NOMO-1 treated with dmso at 0.1 percent for 144 hours (cell line): ENCODE data around the gene PARD3B.

ENCODE experiments used
- DNase-seq: peaks from one replicate; lab custom pipeline; 2025; ENCODE audit not compliant: unreplicated experiment; lab: John Stamatoyannopoulos, UW

Gene PARD3B

DNA sequence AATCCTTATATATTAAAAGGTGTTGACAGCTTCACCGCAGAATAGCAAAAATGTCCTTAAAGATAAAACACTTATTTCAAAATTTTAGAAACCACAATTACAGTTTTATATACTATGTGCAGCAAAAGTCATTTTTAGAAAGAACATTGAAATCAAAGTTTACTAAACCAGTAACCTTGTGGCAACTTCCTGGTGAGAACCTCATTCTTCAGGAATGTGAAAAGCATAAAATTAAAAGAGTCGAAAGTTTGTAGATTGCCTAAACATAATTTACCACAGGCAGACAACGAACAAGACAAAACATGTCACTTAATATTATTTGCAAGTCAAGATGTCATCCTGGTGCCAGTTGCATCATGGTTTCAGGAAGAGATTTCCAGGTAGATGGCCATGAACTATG, 1028.7 kb downstream of the PARD3B start:
- DNase-seq: no peak

DNA sequence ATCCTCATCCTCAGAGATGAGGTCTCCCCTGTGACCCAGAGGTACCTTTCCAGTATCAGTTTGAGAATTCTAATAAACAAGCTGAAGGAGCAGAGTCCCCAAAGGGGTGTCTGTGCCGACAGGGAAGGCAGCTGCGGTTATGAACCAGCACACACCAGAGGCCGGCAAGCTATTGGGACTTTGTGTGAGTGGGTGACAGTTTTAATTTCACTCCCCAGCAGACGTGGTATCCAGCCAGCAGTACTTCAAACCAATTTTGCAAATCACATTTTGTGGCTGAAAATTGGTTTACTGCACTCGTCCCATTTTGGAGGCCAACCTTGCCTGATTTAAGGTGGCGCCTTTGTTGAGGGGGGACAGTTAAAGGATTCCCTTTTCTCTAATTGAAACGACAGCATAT, 1034.1 kb downstream of the PARD3B start:
- no peak for DNase-seq

DNA sequence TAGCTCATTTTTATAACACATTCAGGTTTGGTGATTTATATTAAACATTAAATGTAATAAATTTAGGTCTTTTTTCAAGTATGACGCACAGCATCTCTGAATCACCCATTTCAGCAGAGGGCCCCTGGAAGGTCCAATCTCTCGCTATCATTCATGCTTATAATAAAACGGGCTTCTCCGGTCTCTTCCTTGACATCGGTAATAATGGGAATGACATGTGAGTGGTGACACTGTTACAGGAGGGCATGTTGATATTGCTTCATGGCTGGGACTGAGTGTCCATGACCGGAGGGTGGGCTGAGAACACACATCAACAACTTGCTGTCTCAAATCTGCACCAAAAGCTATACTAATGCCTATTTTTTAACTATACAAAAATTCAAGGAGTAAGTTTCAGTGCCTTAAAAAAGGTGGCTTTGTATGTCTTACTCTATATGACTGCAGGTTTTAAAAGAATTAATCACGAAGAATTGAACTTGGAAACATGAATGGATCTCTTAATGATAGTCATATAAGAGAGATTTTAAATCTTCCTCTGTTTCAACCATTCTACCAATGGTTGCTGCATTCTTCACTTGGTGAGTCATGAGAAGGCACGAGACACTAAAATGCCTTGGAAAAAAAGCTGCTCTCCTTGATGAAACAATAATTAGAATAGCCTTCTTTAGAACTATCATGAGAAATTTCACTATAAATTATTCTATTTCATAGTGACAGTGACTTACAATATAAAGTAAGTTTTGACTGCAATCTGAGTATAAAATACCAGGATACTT, 1035.1 kb downstream of the PARD3B start:
- no peak for DNase-seq

DNA sequence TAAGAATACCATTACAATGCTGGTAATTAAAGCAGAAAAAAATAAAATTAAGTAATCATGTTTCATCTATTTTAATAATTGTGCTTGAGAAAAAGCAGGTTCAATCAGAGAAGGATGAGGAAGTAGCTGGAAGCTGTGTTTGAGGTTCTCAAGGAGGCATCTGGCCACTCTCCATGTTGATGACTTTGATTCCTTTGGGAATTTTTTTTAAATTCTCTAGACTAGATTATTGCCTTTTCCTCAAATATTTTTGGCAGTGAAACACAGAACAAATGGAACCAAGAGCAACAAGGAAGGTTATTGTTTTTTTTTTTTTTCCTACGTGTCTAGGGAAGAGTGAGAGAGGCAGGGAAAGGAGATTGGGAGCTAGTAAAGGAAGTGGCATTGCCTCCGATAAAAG, 1037.1 kb downstream of the PARD3B start:
- no peak for DNase-seq

DNA sequence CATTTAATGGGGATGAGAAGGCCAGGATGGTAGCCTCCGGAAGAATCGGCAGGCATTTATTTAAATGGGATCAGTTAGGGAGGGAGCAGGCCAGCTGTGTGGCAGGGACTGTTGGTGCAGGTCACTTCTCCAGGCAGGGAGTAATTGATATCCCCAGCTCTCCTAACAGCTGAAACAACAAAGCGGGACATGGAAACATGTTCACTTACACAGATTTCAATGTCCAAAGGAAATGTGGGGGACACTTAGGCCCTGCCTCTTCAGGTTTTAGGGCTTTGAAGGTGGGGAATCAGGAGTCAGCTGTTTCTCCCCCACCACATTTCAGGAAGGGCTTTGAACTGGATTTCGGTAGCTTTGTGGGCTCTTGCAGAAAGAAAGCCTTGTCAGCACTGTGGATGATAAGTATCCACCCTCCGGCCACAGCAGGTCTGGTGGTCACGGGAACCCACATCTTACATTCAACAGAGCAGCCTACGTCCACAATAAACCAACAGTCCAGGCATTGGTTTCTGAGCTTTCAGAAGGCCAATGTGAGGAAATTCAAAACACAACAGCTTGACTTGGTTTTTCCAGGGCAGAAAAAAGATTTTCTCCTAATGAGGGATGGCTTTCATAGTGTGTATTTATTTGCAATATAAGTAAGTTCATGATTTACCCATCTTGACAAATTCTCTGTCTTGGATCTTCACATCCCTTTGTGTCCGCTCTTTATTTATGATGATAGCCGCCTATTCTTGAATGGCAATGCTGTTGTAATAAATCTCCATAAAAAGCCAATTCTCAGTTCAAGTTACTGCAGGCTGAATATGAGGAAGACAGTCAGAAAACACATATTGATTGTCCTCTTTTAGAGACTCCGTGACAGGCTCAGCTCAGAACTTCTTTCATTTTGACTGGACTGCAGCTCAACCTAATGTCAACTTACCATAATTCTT, 1040.4 kb downstream of the PARD3B start:
- no peak for DNase-seq

DNA sequence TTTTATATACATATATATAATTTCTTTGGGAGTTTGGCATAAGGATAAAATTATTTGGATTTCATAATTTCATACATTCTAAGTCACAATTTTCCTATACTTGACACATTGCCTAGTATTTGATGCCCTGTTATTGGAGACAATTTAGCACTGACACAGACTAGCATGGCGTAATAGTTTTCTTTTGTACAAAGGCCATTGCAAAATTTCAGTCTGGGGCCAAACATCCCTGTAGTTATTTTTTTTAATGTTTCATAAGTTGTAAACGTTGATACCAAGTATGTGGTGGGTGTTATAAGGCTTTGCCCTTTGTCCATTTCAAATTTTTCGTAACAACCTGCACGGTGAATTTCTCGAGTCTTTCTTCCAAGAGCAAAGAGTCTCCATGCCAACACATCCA, 1041.4 kb downstream of the PARD3B start:
- DNase-seq: no peak

DNA sequence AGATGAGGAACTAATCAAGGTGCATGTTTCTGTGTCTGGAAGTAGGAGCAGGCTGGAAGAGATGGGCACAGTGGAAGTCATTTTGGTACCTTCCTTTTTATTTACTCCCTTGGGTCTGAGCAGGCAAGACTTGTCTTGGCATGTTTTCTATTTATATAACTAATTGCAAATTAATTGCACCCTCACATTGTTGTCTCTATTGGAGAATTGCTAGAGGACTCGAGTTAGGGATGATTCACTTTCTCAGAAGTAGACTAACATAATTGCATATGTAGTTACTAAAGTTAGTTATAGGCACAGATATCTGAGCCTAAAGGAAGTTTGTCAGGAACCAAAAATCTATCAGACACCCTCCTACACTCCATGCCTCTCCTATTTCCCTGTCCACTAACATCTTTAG, 1044.2 kb downstream of the PARD3B start:
- no peak for DNase-seq

DNA sequence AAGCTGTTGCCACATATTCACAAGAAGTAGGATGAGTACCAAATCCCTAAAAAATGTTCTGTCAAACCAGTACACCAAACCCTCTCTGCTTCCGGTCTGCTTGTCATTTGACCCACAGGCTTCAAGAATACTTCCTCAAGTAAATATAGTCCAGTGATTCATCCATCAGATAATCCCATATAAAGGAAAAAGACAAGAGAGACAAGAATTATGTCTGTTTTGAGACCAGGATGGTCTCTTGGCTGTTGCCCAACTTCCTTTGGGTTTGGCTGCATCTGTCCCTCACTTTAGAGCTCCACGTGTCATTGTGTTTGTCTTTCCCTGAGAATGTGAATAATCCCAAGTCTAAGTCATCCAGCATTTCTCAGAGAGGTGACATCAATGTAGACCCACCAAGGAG, 1045.5 kb downstream of the PARD3B start:
- DNase-seq: no peak

DNA sequence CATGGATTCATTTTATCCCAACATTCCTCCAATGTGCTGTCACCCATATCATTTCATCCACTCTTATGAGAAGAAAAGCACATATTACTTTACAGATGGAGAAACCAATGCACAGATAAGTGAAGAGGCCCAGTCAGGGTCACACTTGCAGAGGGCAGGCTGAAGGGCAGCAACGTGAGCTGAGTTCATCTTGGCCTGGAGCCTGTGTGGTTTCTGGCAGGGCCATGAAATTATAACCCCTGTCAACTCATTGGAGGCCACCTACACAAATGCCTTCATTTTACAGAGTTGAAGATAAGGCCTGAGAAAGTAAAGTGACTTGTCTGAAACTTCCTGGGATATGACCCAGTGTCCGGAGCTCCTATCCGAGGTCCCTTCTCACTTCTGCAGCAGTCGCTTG, 1048.6 kb downstream of the PARD3B start:
- no peak for DNase-seq

DNA sequence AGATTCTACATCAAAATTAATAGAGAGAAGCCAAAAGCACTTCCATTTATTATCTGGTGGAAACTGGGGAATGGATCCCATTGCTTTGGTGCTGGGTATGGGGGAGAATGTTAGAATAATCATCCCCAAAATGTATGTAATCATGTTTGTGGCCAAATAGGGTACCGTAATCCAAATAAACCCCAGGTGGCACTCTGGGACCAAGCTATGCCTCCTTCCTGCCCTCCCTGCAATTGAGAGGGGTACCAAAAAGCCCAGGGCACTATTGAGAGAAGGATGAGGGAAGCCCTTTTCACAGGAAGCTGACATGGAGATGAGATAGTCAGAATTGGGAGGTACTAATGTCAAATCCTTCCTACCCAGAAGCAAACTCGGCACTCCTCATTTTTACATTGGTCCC, 1051.3 kb downstream of the PARD3B start:
- no peak for DNase-seq

DNA sequence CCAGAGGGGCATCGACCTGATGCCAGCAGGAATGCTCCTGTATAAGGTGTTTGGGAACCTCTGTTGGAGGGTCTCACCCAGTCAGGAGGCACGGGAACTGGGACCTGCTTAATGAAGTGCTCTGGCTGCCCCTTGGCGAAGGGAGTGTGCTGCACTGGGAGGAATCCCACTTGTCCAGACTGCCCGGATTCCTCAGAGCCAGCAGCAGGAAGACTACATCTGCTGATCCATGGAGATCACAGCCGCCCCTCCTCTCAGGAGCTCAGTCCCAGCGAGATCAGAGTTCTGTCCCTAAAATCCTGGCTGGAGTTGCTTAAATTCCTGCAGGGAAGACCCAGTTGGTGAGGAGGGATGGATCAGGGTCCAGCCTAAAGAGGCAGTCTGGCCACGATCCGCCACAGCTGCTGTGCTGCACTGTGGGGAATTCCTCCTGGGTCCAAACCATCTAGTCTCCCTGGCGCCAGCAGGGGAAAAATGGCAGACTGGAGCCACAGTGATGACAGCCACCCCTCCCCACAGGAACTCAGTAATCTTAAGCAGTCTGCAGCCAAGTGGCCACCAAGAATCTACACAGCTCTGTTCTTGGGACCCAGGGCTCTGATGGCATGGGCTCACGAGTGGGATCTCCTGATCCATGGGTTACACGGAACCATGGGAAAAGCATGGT, 1060.5 kb downstream of the PARD3B start:
- no peak for DNase-seq

DNA sequence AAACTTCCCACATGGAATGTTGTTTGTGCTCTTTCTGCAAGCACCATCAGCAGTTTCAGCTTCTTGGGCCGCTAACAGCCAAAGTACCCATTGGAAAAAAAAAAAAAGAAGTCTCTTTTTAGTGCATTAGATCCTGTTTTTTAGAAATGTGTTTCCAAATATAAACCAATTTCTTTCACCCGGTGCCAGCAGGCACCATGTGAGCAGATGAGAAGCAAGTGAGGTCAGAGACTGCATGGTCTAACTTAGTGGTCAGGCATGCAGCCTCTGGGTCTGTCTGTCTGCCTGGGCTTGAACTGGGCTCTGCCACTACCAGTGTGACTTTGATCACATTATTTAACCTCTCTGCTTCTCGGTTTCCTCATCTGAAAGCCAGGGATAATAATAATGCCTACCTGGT, 1061.9 kb downstream of the PARD3B start:
- DNase-seq: no peak

DNA sequence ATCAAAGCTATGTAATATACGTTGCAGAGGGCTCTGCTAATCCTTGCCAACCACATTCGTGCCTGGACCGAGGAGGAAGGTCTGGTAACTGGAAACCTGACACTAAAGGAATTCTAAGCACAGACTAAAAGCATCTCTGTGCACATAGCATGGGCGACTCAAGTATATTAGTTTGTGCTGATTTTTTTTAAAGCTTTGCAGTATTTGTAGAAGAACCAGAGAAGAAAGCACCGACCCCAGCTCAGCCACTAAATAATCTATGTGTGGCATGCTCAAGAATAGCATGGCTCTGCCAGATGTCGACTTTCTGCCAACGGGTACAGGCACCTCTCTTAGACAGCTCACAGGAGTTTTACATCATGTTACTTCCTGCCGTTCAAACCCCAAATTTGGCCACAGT, 1063.8 kb downstream of the PARD3B start:
- peak; percentile 14 for DNase-seq

DNA sequence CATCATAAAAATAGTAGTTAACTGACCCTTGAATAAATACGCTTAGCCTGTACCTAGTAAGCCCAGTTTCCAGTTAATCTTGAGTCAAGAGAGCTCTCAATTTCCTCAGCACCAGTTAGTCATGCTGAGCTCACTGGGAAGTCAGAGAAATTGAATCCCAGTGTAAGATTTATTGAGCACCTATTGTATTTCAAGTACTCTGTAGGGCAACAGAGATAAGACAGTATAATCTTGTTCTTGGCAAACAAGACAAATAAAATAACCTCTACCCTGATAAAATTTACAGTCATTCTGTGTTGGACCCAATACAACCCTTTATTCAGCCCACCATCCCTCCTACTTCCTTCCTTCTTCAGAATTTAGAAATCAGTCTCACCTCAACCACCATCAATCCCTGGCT, 1065.2 kb downstream of the PARD3B start:
- no peak for DNase-seq

DNA sequence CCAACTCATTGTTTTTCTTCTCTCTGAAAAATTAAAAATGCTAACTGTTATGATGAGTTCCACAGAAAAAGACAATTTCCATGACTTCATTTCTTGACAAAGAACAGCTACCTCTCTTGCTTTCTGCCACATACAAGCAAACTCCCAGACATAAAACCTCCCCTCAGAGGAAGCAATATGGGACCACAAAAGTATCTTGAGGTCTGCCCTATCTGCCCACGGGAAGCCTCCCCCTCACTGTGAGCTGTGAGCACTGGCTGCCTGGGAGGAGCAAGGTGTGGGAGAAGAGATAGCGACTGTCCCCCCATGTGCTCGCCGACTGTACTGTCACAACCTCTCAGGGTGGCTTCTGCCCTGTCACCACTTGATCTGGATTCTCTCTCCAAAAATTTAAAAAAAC, 1067.4 kb downstream of the PARD3B start:
- DNase-seq: no peak

DNA sequence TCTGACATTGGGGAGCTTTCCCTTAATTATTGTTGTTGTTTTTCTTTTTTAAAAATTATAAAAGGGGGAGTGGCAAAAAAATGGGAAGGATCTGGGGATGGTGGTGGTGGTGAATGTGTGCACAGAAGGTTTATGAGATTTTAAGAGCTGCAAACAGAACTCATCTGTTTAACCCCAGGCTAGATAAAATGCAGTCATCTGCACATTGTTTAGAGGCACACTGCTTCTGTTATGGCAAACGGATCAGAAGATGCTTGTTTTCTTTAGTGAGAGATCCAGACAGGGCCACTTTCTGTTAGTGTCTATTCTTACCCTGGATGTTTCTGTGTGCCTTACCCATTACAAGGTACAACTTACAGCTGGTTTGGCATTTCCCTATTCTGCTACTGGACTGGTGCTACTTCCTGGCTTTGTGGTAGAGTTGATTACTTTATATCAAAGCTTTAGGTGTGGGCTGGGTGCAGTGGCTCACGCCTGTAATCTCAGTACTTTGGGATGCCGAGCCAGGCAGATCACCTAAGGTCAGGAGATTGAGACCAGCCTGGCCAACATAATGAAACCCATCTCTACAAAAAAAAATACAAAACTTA, 1068.8 kb downstream of the PARD3B start:
- no peak for DNase-seq

DNA sequence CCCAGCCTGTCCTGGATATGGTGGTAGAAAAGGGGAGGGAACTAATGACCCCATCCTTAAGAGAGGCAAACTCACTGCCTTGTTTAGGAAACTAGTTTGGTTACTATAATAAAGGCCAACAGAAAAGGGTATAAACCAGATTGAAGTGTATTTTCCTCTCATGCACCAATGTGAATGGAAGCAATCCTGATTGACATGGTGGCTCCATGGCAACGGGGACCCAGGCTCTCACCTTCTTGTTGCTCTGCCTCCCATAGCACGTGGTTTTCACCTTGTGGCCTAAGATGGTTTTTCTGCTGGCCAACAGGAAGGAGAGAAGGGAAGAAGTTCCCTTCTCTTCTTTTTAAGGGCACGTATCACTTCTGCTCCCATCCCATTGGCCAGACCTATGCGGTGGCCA, 1069.7 kb downstream of the PARD3B start:
- DNase-seq: no peak

DNA sequence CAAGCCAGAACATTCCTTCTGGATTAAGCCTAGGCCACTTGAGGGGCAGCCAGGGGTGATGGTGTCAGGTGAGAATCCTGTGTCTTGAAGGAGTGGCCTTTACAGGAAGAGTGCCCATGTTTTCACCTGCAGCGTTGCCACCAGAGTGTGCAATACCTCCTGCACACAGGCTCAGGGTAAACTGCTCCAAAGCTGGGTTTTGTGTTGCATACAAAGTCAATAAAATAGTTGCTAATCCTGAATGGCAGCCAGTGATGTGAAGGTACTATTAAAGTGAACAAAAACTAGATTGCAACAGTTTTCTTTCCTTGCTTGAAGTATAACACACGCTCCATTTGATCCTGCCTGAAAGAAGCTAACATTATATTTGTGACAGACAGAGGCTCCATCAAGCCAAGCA, 1072.6 kb downstream of the PARD3B start:
- DNase-seq: no peak

DNA sequence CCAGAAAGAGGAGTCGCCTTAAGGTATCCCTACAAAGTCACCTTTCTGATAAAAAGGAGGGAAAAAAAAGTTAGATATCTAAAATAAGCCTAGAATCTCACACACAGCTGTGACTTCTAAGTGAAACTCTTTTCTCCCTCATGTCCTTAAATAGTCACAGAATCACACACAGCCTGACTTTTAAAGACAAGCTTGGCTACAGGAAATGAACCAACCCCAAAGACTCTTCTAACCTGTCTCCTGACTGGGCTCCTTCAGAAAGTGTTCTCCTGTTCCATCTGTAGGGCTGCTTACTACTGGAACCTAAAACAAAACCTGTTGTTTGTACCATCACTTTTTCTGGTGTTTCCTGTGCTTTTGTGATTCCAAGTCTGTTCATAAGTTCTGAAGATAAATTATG, 1074.3 kb downstream of the PARD3B start:
- DNase-seq: no peak

DNA sequence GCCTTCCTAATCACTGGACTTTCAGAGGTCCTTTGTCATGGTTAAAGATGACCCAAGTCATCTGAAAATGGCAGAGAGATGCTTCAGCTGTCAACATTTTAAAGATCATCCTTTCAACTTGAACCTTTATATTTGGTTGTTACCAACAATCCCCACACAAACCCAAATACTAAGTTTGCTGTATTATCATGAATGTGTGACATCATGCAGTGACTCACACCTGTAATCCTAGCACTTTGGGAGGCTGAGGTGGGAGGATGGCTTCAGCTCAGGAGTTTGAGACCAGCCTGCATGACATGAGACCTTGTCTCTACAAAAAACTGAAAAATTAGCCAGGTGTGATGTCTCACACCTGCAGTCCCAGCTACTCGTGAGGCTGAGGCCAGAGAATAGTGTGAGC, 1081.8 kb downstream of the PARD3B start:
- no peak for DNase-seq

DNA sequence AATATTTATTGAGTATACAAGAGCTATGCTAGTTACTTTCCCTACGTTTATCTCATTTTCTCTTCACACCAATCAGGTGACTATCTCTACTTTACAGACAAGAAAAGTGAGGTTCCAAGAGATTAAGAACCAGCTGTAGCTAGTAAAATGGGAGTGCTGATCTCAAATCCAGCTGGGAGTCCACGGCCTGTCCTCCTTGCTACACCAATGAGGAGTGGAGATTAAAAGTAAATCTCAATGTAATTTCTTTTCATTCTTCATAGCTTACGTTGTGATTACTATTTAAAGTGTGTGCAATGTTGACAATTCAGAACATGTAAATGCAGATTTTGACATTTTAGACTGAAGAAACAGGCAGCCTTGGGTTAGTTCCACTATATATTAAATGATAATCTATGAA, 1083.1 kb downstream of the PARD3B start:
- DNase-seq: no peak
